PC-9 (cell line): ENCODE measurements around the gene CHRNA7. TPM values are rescaled to one million over a fixed set of nuclear protein-coding genes. Genes with fewer than 3 reads are reported as not detected.
"Not testable (repeated sequence)": the region's sequence is repeated elsewhere in the genome, so short reads cannot be mapped to it uniquely, and the experiment has no call there.

ENCODE experiments used
- BruUV-seq: library from RNA; stranded (reverse); fragments of 400-500 nt; replicated peaks from 2 replicates; lab custom pipeline; 2021; lab: Mats Ljungman, UMichigan
- CTCF ChIA-PET: fragments of 300-600 bp; sonication (Branson Sonifier 250); formaldehyde crosslinking; loops from one replicate; lab custom pipeline; 2022; ENCODE audit warnings: antibody characterized with exemption; lab: Charles Lee
- POLR2A ChIA-PET: fragments of 300-600 bp; sonication (Branson Sonifier 250); formaldehyde crosslinking; loops from one replicate; lab custom pipeline; 2022; ENCODE audit warnings: antibody characterized with exemption; ENCODE audit not compliant: unreplicated experiment; lab: Charles Lee
- DNase-seq, 2 experiments: peaks; one replicate each; pipeline versions ENCODE4 v3.0.0 to v3.0.0-alpha.2; 2015 to 2022; ENCODE audit warnings: mixed read lengths in 1 of 2
- H2AFZ ChIP-seq: fragments of 200-600 bp; sonication (generic); 2 replicates; pipeline ENCODE4 v1.8.1; 2017; ENCODE audit warnings: antibody characterized with exemption
- H3F3A ChIP-seq: fragments of 200-600 bp; sonication (generic); 2 replicates; pipeline ENCODE4 v1.8.1; 2017; ENCODE audit warnings: antibody characterized with exemption, mild to moderate bottlenecking, low read depth; ENCODE audit not compliant: insufficient read depth
- H3K27ac ChIP-seq: fragments of 200-600 bp; sonication (generic); 2 replicates; pipeline ENCODE4 v1.6.1; 2016; ENCODE audit warnings: mixed run types
- H3K27me3 ChIP-seq: fragments of 200-600 bp; sonication (generic); 2 replicates; pipeline ENCODE4 v1.6.1; 2016; ENCODE audit warnings: low read depth, mixed run types; ENCODE audit not compliant: insufficient read depth
- H3K36me3 ChIP-seq: fragments of 200-600 bp; sonication (generic); 2 replicates; pipeline ENCODE4 v1.6.1; 2016; ENCODE audit warnings: low read depth, mixed run types
- H3K4me1 ChIP-seq: fragments of 200-600 bp; sonication (generic); replicated peaks from 2 replicates; pipeline ENCODE4 v1.6.1; 2016; ENCODE audit warnings: mixed run types; ENCODE audit not compliant: insufficient read depth
- H3K4me2 ChIP-seq: fragments of 200-600 bp; sonication (generic); 2 replicates; pipeline ENCODE4 v1.6.1; 2017; ENCODE audit warnings: mixed run types
- H3K4me3 ChIP-seq: fragments of 200-600 bp; sonication (generic); 2 replicates; pipeline ENCODE4 v1.6.1; 2016; ENCODE audit warnings: mixed run types
- H3K79me2 ChIP-seq: fragments of 200-600 bp; sonication (generic); 2 replicates; pipeline ENCODE4 v1.6.1; 2017; ENCODE audit warnings: low read depth, mixed run types
- H3K9me2 ChIP-seq: fragments of 200-600 bp; sonication (generic); 2 replicates; pipeline ENCODE4 v1.8.1; 2017; ENCODE audit warnings: mild to moderate bottlenecking; ENCODE audit not compliant: insufficient read depth
- H3K9me3 ChIP-seq: fragments of 200-600 bp; sonication (generic); 2 replicates; pipeline ENCODE4 v1.8.1; 2016; ENCODE audit warnings: low read depth; ENCODE audit not compliant: insufficient read depth
- H4K20me1 ChIP-seq: fragments of 200-600 bp; sonication (generic); 2 replicates; pipeline ENCODE4 v1.8.1; 2017; ENCODE audit not compliant: insufficient read depth
- intact Hi-C: fragments of 100-400 bp; cut with micrococcal nuclease; formaldehyde crosslinking; loops from one replicate; pipeline ENCODE4 v1.10.0; 2022; ENCODE audit not compliant: unreplicated experiment
- total RNA-seq: library from RNA; stranded (reverse); gene quantifications from 2 replicates; pipeline ENCODE4 v1.2.3, GENCODE V29; 2021

Gene CHRNA7
- total RNA-seq, 1 experiment from 2014 or later: not detected

GRCh38 chr15:32165775-32166174, 135.5 kb downstream of the CHRNA7 start:
- CTCF ChIA-PET, H3K27me3 ChIP-seq, H3K9me3 ChIP-seq, POLR2A ChIA-PET, H3K9me2 ChIP-seq, H3F3A ChIP-seq, H3K79me2 ChIP-seq, DNase-seq, H3K27ac ChIP-seq, H3K4me3 ChIP-seq, H4K20me1 ChIP-seq, H3K4me2 ChIP-seq, H3K36me3 ChIP-seq, BruUV-seq, intact Hi-C loops, H2AFZ ChIP-seq, H3K4me1 ChIP-seq: not testable (repeated sequence)

- H2AFZ ChIP-seq, intact Hi-C loops, DNase-seq, H3F3A ChIP-seq, H3K9me3 ChIP-seq, H3K27me3 ChIP-seq, H3K4me2 ChIP-seq, H3K36me3 ChIP-seq, H3K9me2 ChIP-seq, H3K4me3 ChIP-seq, H3K27ac ChIP-seq, POLR2A ChIA-PET, H3K79me2 ChIP-seq, H4K20me1 ChIP-seq, BruUV-seq, H3K4me1 ChIP-seq, CTCF ChIA-PET: not testable (repeated sequence)
Observed at GRCh38 chr15:32166270-32166669, 136.0 kb downstream of the CHRNA7 start.

GRCh38 chr15:32167913-32168312, 137.6 kb downstream of the CHRNA7 start:
- H2AFZ ChIP-seq, H3K4me1 ChIP-seq, H3K36me3 ChIP-seq, H3K9me3 ChIP-seq, H3K4me3 ChIP-seq, H3K9me2 ChIP-seq, H3K27ac ChIP-seq, H3K4me2 ChIP-seq, H3K27me3 ChIP-seq, BruUV-seq, DNase-seq, H3F3A ChIP-seq, CTCF ChIA-PET, intact Hi-C loops, H3K79me2 ChIP-seq, POLR2A ChIA-PET, H4K20me1 ChIP-seq: not testable (repeated sequence)

- H3K27ac ChIP-seq, H3K36me3 ChIP-seq, H3K9me3 ChIP-seq, BruUV-seq, H3K4me2 ChIP-seq, H4K20me1 ChIP-seq, intact Hi-C loops, H3F3A ChIP-seq, H2AFZ ChIP-seq, H3K4me3 ChIP-seq, POLR2A ChIA-PET, DNase-seq, H3K79me2 ChIP-seq, CTCF ChIA-PET, H3K27me3 ChIP-seq, H3K9me2 ChIP-seq, H3K4me1 ChIP-seq: not testable (repeated sequence)
Observed at GRCh38 chr15:32180579-32180978, 150.3 kb downstream of the CHRNA7 start.

- H3K79me2 ChIP-seq, intact Hi-C loops, H3K9me3 ChIP-seq, BruUV-seq, DNase-seq, H3K4me3 ChIP-seq, H3K9me2 ChIP-seq, H3K27ac ChIP-seq, H3F3A ChIP-seq, CTCF ChIA-PET, H3K4me1 ChIP-seq, H3K4me2 ChIP-seq, H2AFZ ChIP-seq, H3K36me3 ChIP-seq, POLR2A ChIA-PET, H3K27me3 ChIP-seq, H4K20me1 ChIP-seq: not testable (repeated sequence)
Observed at GRCh38 chr15:32193780-32194179, 163.5 kb downstream of the CHRNA7 start.

GRCh38 chr15:32196206-32196605, 165.9 kb downstream of the CHRNA7 start:
- H3K36me3 ChIP-seq, POLR2A ChIA-PET, H3K27ac ChIP-seq, BruUV-seq, H3K9me3 ChIP-seq, DNase-seq, H3K79me2 ChIP-seq, H3F3A ChIP-seq, H4K20me1 ChIP-seq, H3K4me1 ChIP-seq, H2AFZ ChIP-seq, H3K4me3 ChIP-seq, CTCF ChIA-PET, intact Hi-C loops, H3K27me3 ChIP-seq, H3K4me2 ChIP-seq, H3K9me2 ChIP-seq: not testable (repeated sequence)

DNA sequence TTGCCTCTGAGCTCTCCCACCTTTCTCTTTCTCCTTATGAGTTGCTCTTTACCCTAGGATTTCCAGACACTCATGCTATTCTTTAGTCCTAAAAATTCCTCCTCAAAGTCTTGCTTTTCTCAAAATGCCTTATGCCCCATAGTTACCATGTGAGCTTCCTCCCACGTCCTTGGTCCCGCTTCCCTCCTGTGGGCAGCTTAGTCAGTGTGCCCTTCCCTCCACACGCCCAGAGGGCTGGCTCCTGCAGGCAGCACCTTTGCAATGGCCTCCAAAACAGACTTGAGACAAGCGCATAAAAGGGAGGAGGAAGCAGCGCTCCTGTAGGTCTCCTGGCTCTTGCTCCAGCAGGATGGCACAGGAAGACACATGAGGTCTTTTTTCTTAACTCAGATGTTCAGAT, 168.6 kb downstream of the CHRNA7 start:
- H3K27me3 ChIP-seq, H2AFZ ChIP-seq, intact Hi-C loops, BruUV-seq, H3K79me2 ChIP-seq, DNase-seq, H3F3A ChIP-seq, H4K20me1 ChIP-seq, H3K4me3 ChIP-seq, CTCF ChIA-PET, H3K9me3 ChIP-seq, H3K36me3 ChIP-seq, H3K4me1 ChIP-seq, H3K9me2 ChIP-seq, POLR2A ChIA-PET, H3K27ac ChIP-seq, H3K4me2 ChIP-seq: not testable (repeated sequence)

DNA sequence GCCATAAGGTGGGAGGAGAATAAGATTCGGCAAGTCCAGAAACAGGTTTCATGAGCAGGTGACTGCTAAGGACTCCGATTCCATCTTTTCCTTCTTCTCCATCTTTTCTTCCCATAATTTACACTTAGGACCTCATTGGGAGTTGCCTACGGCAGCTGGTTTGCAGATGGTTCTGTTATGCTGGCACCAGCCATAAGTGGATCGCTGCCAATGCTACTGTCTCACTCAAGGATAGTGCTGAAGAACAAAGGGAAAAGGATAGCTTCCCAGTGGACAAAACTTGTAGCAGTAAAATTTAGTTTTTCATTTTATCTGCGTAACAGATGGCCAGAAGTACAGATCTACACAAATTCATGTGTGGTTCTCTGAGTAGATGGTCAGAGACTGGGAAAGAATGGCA, 178.8 kb downstream of the CHRNA7 start:
- H3F3A ChIP-seq, H3K4me3 ChIP-seq, POLR2A ChIA-PET, H3K9me3 ChIP-seq, H3K27ac ChIP-seq, H3K4me2 ChIP-seq, BruUV-seq, H3K9me2 ChIP-seq, H3K4me1 ChIP-seq, H4K20me1 ChIP-seq, H3K79me2 ChIP-seq, H2AFZ ChIP-seq, DNase-seq, intact Hi-C loops, H3K36me3 ChIP-seq, H3K27me3 ChIP-seq, CTCF ChIA-PET: not testable (repeated sequence)
